ENCODE results near the gene GRSF1.
"Not testable (repeated sequence)": the region's sequence is repeated elsewhere in the genome, so short reads cannot be mapped to it uniquely, and the experiment has no call there.

GRSF1 gene

DNA sequence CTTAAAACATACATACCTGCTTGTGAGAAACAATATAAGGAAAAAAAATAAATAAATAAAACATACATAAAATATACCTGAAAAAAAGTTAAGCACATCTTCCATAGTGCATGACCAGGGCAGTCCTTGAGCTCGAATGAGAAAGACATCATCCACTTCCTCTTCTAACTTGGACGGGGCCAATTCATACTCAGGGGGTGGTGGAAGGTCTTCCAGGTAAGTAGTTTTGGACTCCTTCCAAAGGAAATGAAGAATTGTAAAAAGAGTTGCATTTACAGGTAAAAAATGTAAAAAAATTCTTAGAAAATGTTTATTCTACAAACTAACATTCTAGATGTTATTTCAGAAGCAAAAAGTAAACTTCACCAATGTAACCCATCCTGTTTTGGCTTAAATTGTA, 3.6 kb downstream of the GRSF1 start:
- DNase-seq (ENCODE audit: low read depth in 1 of 2, low spot score in 1 of 2) = no peak

DNA sequence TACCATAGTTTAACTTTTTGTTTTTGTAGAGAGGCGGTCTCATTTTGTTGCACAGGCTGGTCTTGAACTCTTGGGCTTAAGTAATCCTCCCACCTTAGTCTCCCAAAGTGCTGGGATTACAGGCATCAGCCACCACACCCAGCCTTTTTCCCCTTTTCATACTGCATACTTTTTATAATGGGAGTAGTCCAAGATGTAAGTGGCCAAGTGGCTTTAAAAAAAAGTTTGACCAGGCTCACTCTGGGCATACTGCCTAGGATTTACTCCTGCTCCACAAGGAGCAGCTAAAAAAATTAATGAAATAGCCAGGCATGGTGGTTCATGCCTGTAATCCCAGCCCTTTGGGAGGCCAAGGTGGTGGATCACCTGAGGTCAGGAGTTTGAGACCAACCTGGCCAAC, 6.0 kb downstream of the GRSF1 start:
- DNase-seq (ENCODE audit: low read depth in 1 of 2, low spot score in 1 of 2) = no peak

DNA sequence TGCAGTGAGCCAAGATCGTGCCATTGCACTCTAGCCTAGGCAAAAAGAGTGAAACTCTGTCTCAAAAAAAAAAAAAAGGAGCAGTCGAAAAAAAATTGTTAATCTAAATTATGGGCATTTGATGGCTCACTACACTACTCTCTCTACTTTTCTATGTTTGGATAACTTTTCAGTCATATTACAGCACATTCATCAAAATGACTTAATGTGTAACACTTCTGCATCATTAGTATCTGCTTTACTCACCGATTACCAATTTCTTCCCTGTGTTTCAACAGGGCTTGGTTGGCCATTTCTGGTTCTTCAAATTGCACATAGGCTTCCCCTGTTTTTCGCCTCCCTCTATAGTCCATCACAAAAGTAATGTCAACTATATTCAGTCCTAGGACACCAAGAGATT, 8.4 kb downstream of the GRSF1 start:
- DNase-seq (ENCODE audit: low read depth in 1 of 2, low spot score in 1 of 2) = no peak

DNA sequence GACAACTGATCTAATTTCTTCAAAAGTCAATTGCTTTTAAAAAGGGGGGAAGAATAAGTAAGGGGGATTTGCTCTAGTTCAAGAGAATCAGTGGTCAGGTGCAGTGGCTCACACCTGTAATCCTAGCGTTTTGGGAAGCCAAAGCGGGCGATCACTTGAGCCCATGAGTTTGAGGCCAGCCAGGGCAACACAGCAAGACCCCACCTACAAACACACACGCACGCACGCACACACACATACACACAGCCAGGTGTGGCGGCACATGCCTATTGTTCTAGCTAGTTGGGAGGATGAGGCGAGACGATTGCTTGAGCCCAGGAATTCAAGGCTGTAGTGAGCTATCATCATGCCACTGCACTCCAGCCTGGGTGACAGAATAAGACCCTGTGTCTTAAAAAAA, 9.6 kb downstream of the GRSF1 start:
- no peak for DNase-seq (ENCODE audit: low read depth in 1 of 2, low spot score in 1 of 2)

DNA sequence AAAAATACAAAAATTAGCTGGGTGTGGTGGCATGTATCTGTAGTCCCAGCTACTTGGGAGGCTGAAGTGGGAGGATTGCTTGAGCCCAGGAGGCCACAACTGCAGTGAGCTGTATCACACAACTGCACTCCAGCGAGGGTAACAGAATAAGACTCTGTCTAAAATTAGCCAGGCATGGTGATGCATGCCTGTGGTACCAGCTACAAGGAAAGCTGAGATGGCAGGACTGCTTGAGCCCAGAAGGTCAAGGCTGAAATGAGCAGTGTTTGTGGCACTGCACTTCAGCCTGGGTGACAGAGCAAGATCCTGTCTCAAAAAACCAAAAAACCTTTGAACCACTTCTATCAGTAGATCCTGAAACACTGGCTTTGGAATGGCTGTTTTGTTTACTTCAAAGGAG, 10.2 kb downstream of the GRSF1 start:
- DNase-seq (ENCODE audit: low read depth in 1 of 2, low spot score in 1 of 2) = no peak

DNA sequence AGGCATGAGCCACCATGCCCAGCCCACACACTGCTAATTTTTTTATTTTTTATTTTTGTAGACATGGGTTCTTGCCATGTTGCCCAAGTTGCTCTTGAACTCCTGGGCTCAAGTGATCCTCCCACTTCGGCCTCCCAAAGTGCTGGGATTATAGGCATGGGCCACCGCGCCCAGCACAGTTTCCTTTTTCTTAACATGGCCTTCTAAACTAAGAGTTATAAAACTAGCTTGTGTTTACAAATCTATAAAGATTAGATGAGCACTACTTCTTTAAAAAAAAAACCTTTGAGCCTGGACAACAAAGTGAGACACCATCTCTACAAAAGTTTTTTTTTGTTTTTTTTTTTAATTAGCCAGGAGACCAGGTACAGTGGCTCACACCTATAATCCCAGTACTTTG, 10.7 kb downstream of the GRSF1 start:
- DNase-seq (ENCODE audit: low read depth in 1 of 2, low spot score in 1 of 2) = no peak

DNA sequence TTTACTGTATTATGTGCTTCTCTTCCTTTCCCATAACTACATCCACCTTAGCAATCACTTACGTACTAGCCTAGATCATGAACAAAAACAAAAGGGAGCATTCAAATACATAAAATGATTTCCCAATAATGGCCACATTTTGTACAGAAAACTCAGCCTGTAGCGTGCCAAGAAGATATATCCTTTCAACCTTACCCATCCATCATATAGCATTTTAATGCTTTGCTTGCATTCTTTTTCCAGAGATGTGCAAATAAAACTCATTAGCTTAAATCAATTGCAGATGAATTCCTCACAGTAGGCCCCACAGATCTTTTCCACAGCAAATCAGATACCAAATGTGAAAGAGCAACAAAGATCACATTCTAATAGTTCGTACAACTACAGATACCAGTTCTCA, 20.8 kb downstream of the GRSF1 start:
- DNase-seq (ENCODE audit: low read depth in 1 of 2, low spot score in 1 of 2) = no peak

DNA sequence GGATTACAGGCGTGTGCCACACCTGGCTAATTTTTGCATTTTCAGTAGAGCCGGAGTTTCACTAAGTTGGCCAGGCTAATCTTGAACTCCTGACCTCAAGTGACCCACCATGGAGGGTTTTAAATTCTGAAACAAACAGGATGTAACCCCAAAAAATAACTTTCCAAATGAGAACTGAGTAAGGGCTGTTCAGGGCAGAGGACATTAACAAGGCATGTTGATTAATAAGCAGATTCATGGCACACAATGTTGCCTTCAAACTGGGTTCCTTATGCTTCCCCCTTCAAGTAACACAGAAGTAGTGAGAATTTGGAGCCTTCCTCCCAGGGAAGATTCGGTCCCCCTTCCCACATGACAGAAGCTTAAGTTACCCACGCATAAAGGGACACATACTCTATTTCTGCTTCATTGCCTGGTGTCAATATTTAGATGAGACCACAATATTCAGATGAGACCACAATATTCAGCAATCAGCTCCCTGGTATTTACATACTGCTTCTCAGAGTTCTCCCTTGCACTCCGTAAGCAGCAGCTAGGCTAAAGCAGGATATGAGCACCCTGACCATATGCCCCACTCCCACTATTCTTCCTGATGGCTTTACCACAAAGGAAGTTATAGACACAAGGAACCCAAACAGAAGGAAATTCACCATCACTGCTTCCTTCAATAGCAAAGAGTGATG, 21.4 kb downstream of the GRSF1 start:
- no peak for DNase-seq (ENCODE audit: low read depth in 1 of 2, low spot score in 1 of 2)

DNA sequence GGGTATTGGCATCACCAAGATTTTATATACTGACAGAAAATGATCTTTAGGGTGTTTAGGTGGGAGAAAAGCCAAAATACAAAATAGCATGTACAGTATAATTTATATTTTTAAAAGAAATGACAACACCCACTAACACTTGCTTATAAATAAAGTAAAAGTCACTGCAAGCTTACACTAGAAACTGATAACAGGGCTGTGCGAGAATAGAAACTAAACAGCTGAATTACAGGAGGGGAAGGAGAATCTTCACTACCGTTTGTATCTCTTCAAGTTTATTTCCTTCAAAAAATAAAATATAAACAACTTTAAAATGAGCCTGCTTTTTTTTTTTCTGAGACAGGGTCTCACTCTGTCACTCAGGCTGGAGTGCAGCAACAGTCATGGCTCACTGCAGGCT, 22.8 kb downstream of the GRSF1 start:
- DNase-seq (ENCODE audit: low read depth in 1 of 2, low spot score in 1 of 2) = no peak

DNA sequence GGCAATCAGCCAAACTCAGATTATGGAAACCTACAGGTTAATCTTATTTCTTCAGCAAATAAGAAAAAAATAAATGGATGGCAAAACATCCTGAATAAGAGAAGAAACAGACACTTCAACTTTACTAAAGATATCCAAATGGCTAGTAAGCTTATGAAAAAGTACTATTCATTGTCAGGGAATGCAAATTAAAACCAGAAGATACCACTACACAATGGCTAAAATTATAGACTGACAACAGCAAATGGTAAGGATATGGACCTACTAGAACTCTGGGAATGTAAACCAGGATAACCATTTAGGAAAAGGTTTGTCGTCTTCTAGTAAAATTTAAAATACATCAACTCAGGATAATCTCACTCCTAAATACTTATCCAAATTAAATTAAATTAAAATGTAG, 24.3 kb downstream of the GRSF1 start:
- no peak for DNase-seq (ENCODE audit: low read depth in 1 of 2, low spot score in 1 of 2)

DNA sequence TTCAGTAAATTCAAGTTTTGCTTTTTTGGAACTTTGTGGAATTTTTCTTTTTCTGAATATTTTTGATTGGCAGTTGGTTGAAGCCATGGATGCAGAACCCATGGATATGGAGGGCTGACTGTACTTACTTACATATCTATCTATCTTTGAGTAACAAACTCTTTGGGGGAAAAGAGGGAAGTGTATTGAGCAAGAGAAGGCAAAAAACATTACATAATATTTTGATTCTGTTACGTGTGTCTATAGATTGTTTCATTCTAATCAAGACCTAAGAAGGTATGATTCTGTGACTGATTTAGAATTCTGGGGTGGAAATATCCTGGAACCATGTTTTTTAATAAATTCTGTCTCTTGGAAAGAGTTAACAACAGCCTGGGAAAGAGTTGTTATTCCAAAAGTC, 31.5 kb downstream of the GRSF1 start:
- no peak for DNase-seq (ENCODE audit: low read depth in 1 of 2, low spot score in 1 of 2)

DNA sequence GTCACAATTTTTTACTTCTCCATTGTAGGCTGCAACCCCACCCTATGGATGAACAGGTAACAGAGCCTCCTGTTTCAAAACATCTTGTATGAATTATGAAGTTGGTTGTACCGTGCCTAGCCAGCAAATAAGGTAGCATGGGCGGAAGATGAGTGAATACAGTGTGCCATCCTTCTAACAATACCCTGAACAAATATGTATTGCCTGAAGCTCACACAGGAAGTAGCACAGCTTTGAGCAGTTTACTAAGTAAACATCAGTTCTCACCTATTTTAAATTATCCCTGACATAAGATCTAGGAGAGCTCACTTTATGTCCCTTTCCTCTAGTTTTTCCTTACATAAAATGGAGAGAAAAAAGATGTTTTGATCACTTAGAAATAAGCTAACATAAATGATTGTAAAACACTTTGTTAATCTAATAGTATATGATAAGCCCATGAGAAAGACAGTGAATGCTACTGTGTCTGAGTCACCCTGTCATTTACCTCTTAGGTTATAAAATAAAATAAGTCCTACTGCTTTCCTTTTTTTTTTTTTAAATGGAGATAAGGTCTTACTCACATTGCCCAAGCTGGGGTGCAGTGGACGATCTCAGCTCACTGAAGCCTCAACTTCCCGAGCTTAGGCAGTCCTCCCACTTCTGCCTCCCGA, 36.6 kb downstream of the GRSF1 start:
- DNase-seq (ENCODE audit: low read depth in 1 of 2, low spot score in 1 of 2) = no peak

DNA sequence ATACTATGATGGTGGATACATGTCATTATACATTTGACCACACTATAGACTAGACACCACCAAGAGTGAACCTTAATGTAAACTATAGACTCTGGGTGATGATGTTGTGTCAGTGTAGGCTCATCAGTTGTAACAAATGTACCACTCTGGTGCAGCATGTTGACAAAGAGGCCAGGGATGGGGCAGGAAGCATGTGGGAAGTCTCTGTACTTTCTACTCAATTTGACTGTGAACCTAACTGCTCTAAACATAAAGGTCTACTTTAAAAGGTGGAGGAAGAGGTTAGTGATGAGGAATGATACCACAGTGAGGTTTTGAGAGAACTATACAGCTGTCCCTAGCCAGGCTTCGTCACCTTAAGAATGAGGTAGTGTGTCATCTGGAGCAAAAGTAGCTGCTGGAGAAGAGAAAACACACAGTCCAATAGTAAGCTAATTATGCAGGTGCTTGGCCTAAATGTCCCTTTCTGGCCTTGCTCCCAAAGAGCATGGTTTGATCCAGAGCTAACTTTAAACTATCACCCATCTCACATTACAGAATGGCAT, 38.4 kb downstream of the GRSF1 start:
- DNase-seq (ENCODE audit: low read depth in 1 of 2, low spot score in 1 of 2) = no peak

DNA sequence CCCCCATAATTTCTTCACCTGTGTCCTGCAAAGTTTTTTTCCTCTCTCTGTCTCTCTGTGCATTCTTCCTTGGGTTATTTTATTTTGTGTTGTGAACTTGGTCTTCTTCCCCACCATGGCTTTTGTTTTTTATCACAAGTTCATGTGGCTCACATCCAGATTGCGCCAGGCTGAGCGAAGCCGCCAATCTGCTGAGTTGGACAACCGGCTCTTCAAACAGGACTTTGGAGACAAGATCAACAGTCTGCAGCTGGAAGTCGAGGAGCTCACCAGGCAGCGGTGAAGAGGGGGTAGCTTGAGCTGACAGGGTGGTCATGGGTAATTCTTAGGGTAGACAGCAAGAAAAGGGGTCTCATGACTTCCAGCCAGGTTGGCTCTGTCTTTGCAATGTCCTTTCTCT, 46.1 kb downstream of the GRSF1 start:
- no peak for DNase-seq (ENCODE audit: low read depth in 1 of 2, low spot score in 1 of 2)

DNA sequence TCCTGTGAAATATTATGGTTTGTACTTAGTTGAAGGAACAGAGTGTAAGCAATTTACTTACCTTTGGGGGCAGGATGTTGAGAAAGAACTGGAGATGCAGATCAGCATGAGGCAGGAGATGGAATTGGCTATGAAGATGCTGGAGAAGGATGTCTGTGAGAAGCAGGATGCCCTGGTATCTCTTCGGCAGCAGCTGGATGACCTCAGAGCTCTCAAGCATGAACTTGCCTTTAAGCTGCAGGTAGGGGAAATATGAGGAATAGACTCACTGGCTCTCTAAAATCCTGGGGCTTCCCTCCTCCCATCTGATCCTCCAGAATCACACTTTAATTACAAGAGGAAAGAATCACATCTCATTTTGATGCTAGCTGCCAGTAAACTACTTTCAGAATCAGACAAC, 51.0 kb downstream of the GRSF1 start:
- DNase-seq (ENCODE audit: low read depth in 1 of 2, low spot score in 1 of 2) = no peak

DNA sequence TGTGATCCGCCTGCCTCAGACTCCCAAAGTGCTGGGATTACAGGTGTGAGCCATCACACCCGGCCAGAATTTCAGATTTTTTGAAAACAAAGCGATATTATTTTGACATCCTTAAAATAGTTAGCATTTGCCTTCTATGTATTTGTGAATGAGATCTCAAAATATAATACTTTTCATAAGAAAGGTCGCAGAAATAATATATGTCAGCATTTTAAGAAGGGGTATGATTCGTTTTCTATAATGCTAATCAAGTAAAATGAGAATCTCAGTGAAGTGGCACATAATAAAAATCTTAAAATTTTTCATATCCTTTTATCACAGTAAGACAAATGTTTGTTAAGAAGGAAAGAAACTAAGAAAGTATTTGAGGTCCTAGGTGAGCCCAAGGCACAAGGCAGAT, 52.2 kb downstream of the GRSF1 start:
- no peak for DNase-seq (ENCODE audit: low read depth in 1 of 2, low spot score in 1 of 2)

DNA sequence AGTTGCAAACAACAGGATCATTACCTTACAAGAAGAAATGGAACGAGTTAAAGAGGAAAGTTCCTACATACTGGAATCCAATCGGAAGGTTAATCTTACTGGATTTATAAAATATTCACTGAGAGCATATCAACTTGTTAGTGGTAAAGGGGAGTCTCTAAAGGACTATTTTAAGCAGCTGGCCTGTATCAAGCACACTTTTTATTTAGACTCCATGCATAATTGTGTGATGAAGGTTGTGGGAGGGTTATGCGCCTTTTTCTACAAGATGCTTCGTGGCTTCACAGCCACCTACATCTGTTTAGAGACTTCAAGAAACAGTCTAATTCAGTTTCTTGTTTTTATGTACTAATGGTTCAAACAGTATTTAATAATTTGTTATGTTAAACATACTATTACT, 56.6 kb downstream of the GRSF1 start:
- DNase-seq (ENCODE audit: low read depth in 1 of 2, low spot score in 1 of 2) = no peak

DNA sequence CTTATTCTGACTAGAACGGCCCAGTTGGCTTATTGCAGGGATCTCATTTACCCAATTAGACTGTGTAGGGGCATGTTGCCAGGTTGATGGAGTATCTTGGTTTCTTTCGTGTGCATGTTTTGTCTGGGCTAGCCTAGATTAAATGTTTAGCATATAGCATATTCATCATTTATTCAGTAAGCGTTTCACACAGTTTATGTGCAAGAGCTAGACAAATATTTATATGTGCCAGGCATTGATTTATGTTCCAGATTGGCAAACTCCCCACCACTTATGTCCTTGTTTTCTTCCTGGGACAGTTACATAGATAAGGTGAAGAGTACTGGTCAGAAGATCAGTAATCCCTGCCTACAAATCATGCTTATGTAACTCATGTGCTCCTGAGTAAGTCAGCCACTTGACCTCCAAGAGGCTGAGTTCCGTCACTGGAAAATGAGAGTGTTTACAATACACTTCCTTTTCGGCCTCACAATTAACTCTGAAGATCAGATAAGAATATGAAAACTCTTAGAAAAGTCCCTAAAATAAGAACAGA, 60.7 kb downstream of the GRSF1 start:
- no peak for DNase-seq (ENCODE audit: low read depth in 1 of 2, low spot score in 1 of 2)

DNA sequence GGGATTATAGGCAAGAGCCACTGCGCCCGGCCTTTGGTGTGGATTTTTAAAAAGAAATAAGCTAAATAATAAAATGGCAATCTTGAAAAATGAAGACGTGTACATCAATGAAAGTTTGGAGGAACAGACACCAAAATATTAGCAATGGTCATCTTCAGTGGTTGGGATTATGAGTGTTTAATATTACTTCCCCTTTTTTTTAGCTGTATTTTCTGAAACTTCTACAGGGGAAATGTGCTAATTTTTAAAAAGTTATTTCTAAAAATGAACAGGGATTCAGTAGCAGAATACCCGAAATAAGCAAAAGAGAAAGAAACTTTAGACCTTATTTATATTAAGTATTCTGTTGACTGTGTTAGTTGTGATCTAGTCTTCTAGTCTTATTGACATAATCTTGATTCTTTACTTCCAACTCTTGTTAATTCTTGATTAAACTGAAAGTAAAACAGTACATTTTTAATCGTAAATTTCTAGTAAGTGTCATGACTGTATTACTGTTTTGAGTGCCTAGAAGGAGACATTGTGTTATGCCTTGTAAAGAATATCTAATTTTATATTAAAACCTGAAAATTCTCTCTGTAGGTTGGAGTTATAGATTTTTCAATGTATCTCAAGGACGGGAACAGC, 66.6 kb downstream of the GRSF1 start:
- DNase-seq (ENCODE audit: low read depth in 1 of 2, low spot score in 1 of 2) = no peak

DNA sequence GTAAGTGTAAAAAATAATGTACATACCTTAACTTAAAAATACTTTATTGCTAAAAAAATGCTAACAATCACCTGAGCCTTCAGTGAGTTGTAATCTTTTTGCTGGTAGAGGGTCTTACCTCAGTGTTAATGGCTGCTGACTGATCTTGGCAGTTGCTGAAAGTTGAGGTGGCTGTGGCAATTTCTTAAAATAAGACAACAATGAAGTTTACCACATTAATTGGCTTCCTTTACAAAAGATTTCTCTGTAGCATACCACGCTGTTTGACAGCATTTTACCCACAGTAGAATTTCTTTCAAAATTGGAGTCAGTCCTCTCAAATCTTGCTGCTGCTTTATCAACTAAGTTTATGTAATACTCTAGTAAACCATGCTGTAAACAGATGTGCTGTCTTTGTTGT, 70.3 kb downstream of the GRSF1 start:
- DNase-seq (ENCODE audit: low read depth in 1 of 2, low spot score in 1 of 2) = not testable (repeated sequence)

DNA sequence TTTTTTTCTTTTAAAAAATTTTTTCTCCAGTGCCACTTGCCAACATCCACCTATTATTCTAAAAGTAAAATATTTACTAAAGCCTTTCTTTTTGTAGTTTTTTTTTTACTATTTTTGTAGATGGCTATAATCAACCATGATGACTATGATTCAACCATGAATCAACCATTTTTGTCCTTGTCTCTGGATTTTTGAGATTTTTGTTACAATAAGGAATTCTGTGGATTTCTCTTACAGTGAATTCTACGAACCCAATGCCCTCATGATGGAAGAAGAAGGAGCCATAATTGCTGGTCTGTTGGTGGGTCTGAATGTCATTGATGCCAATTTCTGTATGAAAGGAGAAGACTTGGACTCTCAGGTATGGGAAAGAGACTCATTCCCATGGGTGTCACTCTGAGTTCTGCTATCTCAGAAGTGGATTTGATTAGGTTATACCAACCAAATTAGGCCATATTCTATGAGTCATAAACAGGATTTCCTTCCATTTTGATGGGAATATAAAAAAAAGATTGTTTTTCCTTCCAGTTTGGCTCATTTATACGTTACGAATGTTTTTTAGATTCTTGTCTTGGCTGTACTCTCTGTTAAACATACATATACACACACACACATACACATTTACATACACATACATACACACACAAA, 71.3 kb downstream of the GRSF1 start:
- DNase-seq (ENCODE audit: low read depth in 1 of 2, low spot score in 1 of 2) = no peak
